ENCODE results near the gene KIAA1586. TPM values are rescaled to one million over a fixed set of nuclear protein-coding genes. Genes with fewer than 3 reads are reported as not detected.
"Not testable (repeated sequence)": the region's sequence is repeated elsewhere in the genome, so short reads cannot be mapped to it uniquely, and the experiment has no call there.

KIAA1586 gene
- total RNA-seq, 8 experiments from 2014 or later: 19.2 to 43.3 (median 26.2) TPM

GRCh38 chr6:57090458-57091067, 44.1 kb downstream of the KIAA1586 start:
- no CpG with 5 or more reads among the region's 27 CpGs for WGBS, 10 experiments
- in situ Hi-C loops (cut with MboI; ENCODE audit: low pct_unique_long_range_greater_than_20kb in 2 of 9, low sequenced_read_pairs in 9 of 9, unreplicated experiment in 9 of 9); H3K27ac ChIP-seq; H3K4me3 ChIP-seq: not testable (repeated sequence)
- peak in 3 of 8 experiments; percentile 13 to 28 (median 17) for ATAC-seq (replicated peaks in 6 of 8)
- H3K4me1 ChIP-seq (replicated peaks in 1 of 2): peaks cover 16 to 30% of the 10 kb centered on the region in 2 donors

GRCh38 chr6:57091375-57091774, 44.9 kb downstream of the KIAA1586 start:
- H3K27ac ChIP-seq; in situ Hi-C loops (cut with MboI; ENCODE audit: low pct_unique_long_range_greater_than_20kb in 2 of 9, low sequenced_read_pairs in 9 of 9, unreplicated experiment in 9 of 9); ATAC-seq (replicated peaks in 6 of 8): not testable (repeated sequence)
- Histone ChIP-seq H3K4me1 (replicated peaks in 1 of 2) (peaks cover 16 to 30% of the 10 kb centered on the region in 2 donors), H3K4me3 (peak overlapping the region; percentile 19 to 30 (median 27))
- WGBS, 10 experiments: 10 to 83% (median 70%) methylated on average over 2 to 5 of the region's 7 CpGs; no CpG with 5 or more reads in 7 of the 10 experiments

- in situ Hi-C loops (cut with MboI; ENCODE audit: low pct_unique_long_range_greater_than_20kb in 2 of 9, low sequenced_read_pairs in 9 of 9, unreplicated experiment in 9 of 9): no loop called here
- Histone ChIP-seq H3K4me3 (no peak overlapping the region), H3K27ac (no peak overlapping the region), H3K4me1 (replicated peaks in 1 of 2) (peaks cover 16 to 26% of the 10 kb centered on the region in 2 donors)
- ATAC-seq (replicated peaks in 6 of 8): no peak
- WGBS, 10 experiments: 83 to 100% (median 100%) methylated on average over 1 of the region's 1 CpG
Measured at GRCh38 chr6:57094689-57095088, 48.2 kb downstream of the KIAA1586 start.

DNA sequence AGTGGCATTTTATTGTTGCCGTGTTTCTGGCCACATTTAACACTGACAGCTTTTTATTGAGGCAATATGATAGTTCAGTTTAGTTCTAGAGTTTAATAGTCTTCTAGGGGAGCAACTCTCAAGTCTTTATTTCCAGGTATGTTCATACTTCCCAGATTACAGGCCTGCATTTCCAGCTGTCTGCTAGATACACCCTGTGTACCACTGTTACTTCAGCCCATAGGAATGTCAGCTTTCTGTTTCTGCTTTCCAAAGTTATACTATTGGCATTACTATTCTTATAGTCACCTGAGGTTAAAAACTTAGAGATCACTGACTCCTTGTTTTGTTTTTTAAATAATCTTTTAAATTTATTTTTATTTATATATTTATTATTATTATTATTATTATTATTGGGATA, 51.1 kb downstream of the KIAA1586 start:
- no peak overlapping the region for H3K27ac ChIP-seq
- ATAC-seq (replicated peaks in 6 of 8): peak in 2 of 8 experiments; percentile 18 to 28
- no peak overlapping the region for H3K4me3 ChIP-seq
- in situ Hi-C loops (cut with MboI; ENCODE audit: low pct_unique_long_range_greater_than_20kb in 2 of 9, low sequenced_read_pairs in 9 of 9, unreplicated experiment in 9 of 9): no loop called here
- 0 to 100% (median 78%) methylated on average over 1 of the region's 1 CpG for WGBS, 10 experiments
- peaks cover 2 to 13% of the 10 kb centered on the region in 2 donors for H3K4me1 ChIP-seq (replicated peaks in 1 of 2)

DNA sequence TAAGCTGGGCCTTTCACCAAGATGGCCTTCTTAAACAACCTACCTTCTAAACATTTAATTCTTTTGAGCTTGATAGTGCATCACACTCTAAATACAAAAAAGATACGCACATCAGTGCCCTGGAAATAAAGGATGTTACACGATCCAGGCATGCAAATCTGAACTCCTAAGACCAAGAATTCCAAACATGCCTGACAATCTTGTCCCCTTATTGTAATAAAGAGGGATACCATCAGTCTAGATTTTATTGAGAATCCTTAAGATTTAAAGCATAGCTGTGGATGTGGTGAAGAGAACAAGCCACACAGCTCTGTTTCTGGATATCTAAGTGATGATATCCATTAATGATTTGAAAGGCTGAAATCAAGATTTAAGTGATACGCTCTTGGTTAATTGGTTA, 56.5 kb downstream of the KIAA1586 start:
- in situ Hi-C loops (cut with MboI; ENCODE audit: low pct_unique_long_range_greater_than_20kb in 2 of 9, low sequenced_read_pairs in 9 of 9, unreplicated experiment in 9 of 9): no loop called here
- H3K27ac ChIP-seq: no peak overlapping the region
- H3K4me3 ChIP-seq: no peak overlapping the region
- H3K4me1 ChIP-seq (replicated peaks in 1 of 2): no peaks in the 10 kb centered on the region
- WGBS, 10 experiments: 83 to 100% (median 96%) methylated on average over 1 to 3 of the region's 3 CpGs; no CpG with 5 or more reads in 3 of the 10 experiments
- ATAC-seq (replicated peaks in 6 of 8): no peak

DNA sequence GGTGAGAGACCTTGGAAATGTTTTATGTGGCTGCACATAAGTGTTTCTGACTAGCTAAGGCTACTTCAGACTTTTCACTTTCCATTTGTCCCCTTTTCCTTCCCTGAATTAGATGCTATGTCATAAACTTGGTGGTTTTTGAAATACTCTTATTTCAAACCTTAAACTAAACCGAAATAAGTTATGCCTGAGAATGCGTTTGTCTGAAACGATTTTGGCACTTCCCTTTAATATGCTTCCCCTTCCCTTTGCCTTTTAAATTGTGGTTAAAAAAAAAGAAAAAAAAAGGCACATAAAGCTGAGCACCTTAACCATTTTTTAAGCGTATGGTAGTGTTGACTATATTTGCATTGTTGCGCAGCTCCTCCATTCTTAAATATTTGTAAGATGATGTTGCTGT, 57.8 kb downstream of the KIAA1586 start:
- in situ Hi-C loops (cut with MboI; ENCODE audit: low pct_unique_long_range_greater_than_20kb in 2 of 9, low sequenced_read_pairs in 9 of 9, unreplicated experiment in 9 of 9): no loop called here
- no peak overlapping the region for H3K4me3 ChIP-seq
- 17 to 100% (median 91%) methylated on average over 2 to 5 of the region's 5 CpGs for WGBS, 10 experiments
- no peak overlapping the region for H3K27ac ChIP-seq
- H3K4me1 ChIP-seq (replicated peaks in 1 of 2): peaks cover 0 to 3% of the 10 kb centered on the region in 2 donors
- ATAC-seq (replicated peaks in 6 of 8): no peak

Other genes with a start within 250 kb of the KIAA1586 start
- 10 to 100 TPM in 4 of 8 experiments, 1 to 10 TPM in 4; 2.0 to 40.4 (median 10.1) TPM for gene BEND6, start 91.6 kb upstream of the KIAA1586 start, total RNA-seq
- 10 to 100 TPM; 47.0 to 74.7 (median 54.3) TPM for gene ZNF451, start 43.5 kb downstream of the KIAA1586 start, total RNA-seq
- gene BAG2, start 125.6 kb downstream of the KIAA1586 start, total RNA-seq: 10 to 100 TPM in 3 of 8 experiments, 1 to 10 TPM in 5; 2.6 to 17.5 (median 5.2) TPM
- gene RAB23, start 175.6 kb downstream of the KIAA1586 start, total RNA-seq: 10 to 100 TPM; 10.3 to 41.4 (median 12.4) TPM

Data from motor neuron (in vitro differentiated cells).